Dermis microvascular lymphatic vessel endothelial cell (primary cell): ENCODE data around the gene DCLK1. TPM values are rescaled to one million over a fixed set of nuclear protein-coding genes. Genes with fewer than 3 reads are reported as not detected.

Experiments
- DNase-seq, 2 donors: peaks; one replicate each; pipeline versions ENCODE4 v3.0.0 to v3.0.0-alpha.2; 2010; ENCODE audit warnings: low read depth in 2 of 2
- total RNA-seq: library from RNA; depleted of rRNA; stranded (reverse); fragments of >200 nt; gene quantifications from 2 replicates; pipeline ENCODE4 v1.2.1, GENCODE V29; 2014

Gene DCLK1
- total RNA-seq, 1 donor from 2014 or later: 43.6 TPM

DNA sequence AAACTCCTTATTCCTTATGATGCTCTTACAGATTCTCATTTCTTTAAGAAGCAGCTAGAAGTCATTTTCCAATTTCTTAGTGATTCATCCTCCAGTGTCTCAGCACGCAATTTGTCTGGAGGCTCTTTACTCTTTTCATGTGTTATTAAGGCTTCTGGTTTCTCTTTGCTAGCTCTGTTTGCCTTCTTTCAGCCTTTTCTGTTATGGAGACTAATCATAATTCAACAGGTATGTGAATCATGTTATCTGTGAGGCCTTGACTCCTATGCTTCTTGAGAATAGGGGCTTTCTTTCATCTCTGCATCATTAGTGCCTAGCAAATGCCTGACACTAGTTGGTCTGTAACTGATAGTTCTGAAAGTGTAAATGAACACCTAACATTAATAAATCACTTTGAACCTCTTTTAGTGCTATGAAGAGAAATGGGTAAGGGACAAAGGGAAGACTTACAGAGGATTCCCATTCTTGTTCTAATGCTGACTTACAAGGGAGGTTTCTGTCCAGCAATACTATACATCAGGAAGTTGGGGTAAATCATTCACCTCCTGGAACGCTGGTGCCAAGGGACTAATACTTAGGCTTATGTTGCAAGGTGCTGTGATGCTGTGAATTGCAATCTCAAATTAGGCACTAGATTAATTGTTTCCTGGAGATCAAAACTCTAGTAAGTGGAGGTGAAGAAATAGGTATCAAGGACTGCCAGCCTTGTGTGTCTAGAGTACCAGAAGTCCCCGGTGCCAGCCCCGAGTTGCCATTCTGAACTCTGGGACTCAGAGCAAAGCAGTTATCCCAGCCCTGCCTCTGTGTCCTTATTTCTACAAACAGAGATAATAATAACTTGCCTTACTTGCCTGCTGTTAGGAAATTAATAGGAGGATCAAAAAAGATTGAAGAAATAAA, 265.6 kb downstream of the DCLK1 start:
- no peak for DNase-seq

DNA sequence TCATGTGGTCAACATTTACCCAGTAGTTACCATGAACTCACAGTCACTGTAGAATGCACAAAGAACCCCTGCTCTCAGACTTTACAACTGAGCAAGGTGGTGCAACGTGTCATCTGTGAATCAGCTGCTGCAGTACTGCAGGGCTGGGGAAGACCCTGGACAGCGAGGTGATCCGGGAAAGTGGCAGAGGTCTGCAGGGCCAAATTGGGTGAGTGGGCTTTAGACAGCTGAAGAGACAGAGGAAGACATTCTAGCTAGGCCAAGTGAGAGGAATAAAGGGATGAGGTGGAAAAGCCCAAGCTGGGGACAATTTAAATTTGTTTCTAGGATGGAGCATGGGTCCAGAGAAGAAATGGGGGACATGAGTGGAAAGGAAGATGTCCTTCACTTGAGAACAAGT, 270.5 kb downstream of the DCLK1 start:
- no peak for DNase-seq

DNA sequence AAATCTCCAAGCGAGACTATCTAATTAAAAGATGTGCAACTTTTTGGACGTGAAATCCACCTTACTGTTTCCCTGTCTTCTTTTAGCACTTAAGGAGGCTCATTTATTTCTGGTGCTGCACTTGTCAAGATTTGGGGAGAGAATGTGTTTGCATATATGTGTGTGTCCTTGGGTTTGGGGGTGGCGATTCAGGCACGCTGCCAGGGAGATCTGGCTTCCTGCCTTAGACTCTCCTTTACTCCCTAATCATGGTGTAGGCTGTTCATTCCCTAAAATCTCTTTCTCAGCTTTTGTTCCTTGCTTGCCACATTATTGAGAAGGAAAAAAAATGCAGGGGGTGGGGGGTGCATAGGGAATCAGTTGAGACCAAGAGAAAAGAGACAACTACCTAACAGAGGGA, 271.2 kb downstream of the DCLK1 start:
- no peak for DNase-seq

DNA sequence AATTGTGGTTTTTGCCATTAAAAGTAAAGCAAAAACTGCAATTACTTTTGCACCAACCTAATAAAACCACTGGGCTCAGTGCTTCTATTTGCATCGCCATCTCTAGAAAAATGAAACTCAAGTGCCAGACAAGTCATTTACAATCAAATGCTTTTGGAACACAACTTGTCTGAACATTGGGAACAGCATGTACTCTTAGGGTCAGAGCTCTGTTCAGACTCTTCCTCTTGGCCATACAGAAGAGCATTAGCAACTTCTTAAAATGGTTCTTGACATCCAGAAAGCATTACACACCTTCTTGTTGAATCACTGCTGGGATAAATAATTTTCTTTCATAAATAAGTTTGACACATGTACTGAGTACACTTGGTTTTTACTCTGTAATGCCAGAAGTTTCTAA, 272.5 kb downstream of the DCLK1 start:
- no peak for DNase-seq

GRCh38 chr13:35857769-35858168, 273.4 kb downstream of the DCLK1 start:
- DNase-seq: no peak

DNA sequence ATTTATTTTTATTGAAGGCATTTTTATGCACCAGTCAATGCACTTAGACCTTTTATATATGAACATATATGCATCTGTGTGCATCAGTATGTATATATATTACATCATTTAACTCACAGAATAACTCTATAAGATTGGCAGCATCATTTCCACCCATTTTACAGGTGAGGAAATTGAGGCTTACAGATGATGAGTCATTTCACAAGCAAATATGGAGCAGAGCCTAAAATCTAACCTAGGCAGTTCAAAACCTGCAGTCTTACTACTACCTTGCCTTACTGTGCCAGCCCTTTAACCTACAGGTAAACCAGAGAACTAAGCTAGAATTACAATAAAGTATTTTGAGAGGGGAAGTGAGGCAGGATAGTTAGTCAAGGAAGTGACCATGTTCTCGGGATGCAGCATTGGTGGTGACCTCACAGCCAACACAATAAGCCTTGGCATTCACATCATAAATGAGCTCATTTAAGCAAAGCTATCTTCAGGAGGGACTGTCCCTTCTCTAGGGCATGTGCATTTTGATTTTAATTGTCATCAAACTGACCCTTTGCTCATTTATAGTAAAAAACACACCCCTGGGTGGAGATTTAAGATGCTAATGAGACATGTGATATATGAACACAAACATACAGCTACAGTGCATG, 274.3 kb downstream of the DCLK1 start:
- DNase-seq: no peak

DNA sequence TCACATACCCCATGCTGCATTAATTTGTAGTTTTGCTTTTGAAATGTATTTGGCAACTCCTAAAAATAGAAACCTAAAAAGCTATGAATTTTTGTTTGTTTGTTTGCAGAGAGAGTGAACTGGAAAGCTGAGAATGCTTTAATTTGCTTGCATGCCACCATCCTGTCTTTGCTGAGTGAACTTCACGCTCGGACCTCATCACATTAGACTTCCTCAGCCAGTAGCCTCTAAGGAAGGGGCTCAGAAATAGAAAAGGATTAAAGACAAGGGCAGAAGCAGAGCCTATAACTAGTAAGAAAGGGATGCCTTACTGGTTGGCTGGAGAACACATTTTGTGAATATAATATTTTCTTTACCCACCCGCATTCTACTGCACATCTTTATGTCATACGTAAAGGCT, 275.1 kb downstream of the DCLK1 start:
- no peak for DNase-seq

DNA sequence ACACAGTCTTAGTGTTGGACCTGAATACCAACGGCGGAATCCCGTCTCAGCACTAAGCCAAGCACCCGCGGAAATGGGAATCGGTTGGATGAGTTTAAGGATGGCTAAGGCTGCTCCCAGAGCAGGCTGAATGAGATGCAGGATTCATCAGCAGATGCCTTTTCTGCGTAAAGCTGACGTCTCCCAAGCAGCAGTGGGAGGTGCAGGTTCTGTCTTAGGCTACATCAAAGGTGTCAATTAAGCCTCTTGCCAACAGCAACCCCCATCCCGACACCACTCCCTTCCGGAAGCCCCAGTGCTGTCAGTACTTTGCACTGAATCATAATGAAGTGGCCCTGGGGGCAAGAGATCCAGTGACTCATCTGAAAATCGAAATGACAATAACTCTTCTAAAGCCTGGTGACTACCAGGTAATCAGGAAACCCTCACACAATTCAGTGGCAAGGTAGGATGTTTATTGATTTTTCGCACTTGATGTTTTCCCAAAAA, 275.6 kb downstream of the DCLK1 start:
- DNase-seq: peak in 1 of 2 donors; percentile 50

GRCh38 chr13:35854286-35854685, 276.9 kb downstream of the DCLK1 start:
- no peak for DNase-seq

DNA sequence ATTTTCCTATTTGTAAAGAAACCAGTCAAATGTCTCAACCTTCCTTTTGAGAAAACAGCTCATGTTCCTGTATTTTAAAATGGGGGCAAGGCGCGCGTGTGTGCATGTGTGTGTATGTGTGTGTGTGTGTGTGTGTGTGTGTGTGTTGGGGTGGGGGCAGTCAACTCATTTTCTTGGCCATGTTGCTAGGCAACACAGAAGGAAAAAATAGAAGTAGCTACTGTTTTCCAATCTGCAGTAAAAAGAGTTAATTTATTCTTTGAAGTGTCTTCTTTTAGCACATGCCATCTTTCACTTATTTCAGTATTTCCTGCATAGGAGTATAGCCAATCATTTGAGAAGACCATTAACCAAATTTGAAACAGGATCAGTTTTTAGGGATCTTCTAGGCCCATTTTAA, 279.3 kb downstream of the DCLK1 start:
- DNase-seq: no peak

DNA sequence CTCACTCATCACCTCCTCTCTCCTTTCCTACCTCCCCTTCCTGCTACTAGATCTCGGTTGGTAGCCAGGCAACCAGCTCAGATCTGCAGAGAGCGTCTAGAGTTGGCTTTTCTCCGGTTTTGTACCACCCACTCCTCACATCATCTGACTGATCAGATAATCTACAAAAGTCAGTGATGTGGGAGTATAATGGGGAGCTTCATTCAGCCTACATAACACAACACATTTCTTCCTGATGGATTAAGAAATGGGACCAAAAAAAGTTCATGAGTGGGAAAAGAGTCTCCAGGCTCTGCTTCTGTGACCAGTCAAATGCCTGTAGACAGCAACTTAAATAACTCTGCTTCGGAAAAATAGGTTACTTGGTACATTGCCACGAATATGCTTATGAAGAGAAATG, 279.8 kb downstream of the DCLK1 start:
- no peak for DNase-seq

- DNase-seq: no peak
Observed at GRCh38 chr13:35850569-35850968, 280.6 kb downstream of the DCLK1 start.

- DNase-seq: no peak
Observed at GRCh38 chr13:35849256-35849644, 281.9 kb downstream of the DCLK1 start.

DNA sequence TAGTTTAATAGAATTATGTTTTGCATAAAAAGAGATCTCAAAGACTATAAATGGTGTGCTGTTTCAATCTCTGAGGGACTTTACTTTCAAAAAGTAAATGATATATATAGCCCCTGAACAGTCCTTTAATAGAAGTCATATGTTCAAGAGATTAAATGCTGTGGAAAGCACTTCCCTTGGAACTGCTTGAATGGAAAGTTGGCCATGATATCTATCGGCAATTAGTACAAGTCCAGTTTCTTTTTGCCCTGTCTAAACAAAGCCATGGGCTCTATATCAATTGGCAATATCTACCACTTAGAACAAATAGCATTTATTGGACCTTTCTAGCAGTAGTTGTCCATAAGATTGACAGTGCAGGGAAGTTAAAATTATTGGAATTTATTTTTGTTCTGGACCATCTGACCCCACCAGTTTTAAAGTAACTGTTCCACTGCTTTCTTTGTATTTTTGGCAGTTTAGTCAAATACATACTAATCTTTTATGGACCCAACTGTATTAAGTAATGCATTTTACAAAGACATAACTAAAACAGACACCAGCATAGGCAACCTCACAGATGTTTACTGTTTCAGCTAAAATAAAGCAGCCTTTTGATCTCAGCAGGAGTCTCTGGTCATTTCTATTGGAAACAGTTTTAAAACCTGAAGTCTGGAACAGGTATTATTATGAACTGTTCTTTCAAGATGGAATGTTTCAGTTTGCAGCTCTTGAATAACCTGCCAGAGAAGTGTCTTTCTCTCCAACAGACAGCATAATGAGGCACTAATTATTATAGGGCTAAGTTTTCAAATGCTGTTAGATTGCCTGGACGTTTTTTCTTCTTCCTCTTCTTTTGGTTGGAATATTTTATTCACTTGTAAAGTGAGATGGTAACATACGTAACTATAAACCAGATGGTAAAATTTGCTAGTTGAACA, 282.6 kb downstream of the DCLK1 start:
- DNase-seq: peak in 1 of 2 donors; percentile 66

DNA sequence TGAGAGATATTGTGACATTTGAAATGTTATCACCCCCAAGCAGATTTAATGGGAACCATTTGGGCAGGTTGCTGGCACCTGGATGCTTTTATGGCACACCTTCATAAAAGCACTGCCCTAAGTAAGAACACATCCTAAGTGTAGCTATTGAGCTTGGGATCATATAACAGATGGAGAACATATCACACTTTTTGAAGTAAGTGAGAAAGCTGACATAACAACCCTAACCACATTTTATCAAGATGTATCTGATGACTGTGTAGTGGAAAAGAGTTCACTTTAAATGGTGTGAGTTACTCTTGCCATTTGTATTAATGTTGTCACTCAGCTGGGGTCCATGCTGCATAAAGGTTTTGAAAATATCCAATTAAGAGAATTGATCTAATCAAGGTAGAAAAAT, 287.9 kb downstream of the DCLK1 start:
- no peak for DNase-seq

DNA sequence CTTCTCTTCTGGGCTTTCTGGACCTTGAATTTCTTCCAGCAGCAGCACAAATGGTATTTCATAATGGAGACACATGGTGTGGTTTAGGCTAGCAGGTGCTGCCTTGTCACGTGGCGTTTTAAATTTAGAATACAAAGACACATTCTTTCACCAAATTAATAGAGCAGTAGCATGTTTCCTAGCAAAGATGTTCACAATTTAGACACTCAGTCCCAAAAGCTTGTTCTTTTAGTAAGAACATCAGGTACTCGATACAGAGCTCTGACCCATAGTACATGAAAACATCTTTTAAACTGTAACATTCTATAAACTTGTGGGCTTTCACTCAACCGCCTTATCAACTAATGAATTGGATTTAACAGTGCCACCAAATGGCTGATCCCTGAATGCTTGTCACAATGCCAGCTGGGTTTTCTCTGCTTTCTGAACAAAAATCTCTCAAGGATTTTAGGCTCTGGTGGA, 290.1 kb downstream of the DCLK1 start:
- no peak for DNase-seq

DNA sequence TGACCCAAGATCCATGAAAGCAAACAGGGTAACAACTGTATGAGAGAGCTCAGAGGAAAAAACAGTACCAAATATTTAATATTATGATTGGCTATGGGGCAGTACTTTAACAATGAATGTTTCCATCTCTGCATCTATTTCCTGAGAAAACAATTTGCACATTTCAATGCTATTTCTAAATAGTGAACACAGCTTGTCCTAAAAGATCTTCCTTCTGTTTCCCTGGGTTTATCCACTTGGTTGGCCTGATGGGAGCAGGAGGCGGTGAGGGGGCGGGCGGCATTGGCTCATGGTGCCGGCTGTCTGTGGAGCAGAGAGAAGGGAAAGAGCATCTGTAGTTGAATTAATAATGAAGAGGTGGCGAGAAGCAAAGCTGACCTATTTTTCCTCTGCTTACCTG, 291.4 kb downstream of the DCLK1 start:
- DNase-seq: peak; percentile 55 to 70

- peak; percentile 88 to 92 for DNase-seq
Observed at GRCh38 chr13:35838356-35838755, 292.8 kb downstream of the DCLK1 start.

- DNase-seq: no peak
Observed at GRCh38 chr13:35836446-35836845, 294.7 kb downstream of the DCLK1 start.

DNA sequence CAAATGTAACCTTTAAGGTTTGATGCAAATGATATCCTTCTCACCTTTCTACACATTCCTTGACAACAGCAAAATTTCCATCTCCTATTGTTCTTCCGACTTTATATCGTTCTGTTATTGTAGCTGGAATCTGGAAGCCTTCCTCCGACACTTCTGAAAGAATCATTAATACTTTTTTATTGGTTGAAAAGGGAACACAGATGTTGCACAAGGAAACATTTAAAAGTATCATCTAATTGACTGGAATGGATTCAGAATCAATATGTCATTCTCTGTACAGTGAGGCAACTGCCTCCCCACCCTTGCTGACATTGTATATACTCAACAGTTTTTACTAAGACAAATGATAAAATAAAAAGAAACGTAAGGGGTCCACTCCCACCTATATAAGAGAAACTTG, 295.2 kb downstream of the DCLK1 start:
- DNase-seq: no peak

DNA sequence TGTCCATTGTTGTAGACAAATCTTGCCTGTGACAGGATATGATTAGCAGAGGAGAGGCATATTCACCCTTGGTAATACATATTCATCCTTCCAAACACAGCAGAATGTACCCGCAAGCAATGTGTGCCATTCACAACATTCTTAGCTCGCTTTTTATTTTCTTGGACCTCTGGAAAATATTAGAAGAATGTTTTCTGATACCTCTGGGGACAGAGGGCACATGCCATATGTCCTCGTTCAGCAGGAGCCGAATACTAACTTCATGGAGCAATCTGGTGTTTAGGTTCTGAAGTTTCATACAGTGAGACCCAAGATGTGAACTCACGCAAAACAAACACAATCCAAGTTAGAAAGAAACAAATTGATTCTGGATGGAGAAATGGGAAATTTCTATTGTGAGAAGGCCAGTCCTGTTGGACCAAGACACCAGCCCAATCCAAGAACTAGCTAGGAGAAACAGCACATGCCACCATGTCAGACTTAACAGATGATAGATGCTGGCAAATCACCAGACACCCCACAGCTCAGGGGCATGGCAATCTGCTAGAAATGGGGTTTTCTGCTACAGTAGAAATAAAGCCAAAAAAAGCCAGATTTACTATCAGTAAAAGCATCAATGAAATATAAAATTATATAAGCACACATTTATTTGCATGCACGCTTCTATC, 297.4 kb downstream of the DCLK1 start:
- no peak for DNase-seq
